ENCODE data around the gene REV1. TPM values are rescaled to one million over a fixed set of nuclear protein-coding genes. Genes with fewer than 3 reads are reported as not detected.

Gene REV1
- total RNA-seq = 24.4 and 38.6 TPM in 2 replicates

DNA sequence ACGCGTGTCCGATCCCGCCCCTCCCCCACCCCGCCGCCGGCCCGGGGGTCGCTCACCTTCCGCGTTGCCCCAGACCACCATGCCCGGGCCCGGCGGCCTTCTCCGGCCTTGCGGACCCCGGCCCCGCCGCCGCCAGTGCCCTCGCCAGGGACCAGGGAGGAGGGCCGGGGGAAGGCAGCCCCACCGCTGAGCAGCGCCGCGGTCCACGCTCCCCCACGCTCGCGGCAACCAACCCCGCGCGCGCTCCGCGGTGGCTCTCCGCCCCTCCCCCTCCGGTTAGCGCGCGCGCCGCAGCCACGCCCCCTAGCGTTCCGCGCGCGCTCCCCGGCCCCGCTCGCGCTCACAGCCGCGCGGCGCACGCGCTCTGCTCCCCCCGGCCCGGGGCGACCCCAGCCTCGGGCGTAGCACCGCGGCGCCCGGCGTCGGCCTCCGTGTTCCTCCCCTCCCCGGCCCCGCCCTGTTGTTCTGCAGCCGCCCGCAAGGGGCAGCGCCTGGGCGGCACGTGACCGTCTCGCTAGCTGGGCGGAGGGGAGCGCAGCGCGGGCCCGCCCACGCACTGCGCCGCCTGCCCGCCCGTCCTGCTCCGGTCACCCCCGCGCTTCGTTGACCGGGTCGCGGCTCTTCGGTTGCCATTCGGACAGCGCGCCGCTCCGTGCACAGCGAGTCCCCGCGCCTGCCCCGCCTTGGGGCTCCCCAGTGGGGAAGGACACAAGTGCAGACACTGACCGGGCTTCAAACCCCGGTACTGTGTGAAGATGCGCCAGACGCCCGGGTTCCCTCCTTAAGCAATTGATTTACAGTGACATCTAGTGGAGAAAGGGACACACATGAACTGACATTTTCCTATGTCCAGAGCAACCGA, at the start of gene REV1:
REV1 (minus strand) TSS at position 257 of the 862 bp plus-strand sequence. CDS start 25,042 bp downstream, outside the sequence.

Other genes with a start within 250 kb of the REV1 start
- gene LYG2, start 234.4 kb downstream of the REV1 start, total RNA-seq = not detected in 2 replicates
- not detected in 2 replicates for gene LYG1, start 188.8 kb downstream of the REV1 start, total RNA-seq
- gene TXNDC9, start 153.7 kb downstream of the REV1 start, total RNA-seq = 131 and 132 TPM in 2 replicates
- 13.5 and 23.7 TPM in 2 replicates for gene EIF5B, start 152.6 kb downstream of the REV1 start, total RNA-seq